ENCODE measurements around the gene RELN.

- TF ChIP-seq TAF1 (IDR thresholded peaks at IDR 0.05; ENCODE audit: borderline replicate concordance, insufficient read depth, low read length): no peak
- TF ChIP-seq POLR2AphosphoS5 (IDR thresholded peaks at IDR 0.05; ENCODE audit: low read depth, low read length): no peak
- TF ChIP-seq, protein P1, sequence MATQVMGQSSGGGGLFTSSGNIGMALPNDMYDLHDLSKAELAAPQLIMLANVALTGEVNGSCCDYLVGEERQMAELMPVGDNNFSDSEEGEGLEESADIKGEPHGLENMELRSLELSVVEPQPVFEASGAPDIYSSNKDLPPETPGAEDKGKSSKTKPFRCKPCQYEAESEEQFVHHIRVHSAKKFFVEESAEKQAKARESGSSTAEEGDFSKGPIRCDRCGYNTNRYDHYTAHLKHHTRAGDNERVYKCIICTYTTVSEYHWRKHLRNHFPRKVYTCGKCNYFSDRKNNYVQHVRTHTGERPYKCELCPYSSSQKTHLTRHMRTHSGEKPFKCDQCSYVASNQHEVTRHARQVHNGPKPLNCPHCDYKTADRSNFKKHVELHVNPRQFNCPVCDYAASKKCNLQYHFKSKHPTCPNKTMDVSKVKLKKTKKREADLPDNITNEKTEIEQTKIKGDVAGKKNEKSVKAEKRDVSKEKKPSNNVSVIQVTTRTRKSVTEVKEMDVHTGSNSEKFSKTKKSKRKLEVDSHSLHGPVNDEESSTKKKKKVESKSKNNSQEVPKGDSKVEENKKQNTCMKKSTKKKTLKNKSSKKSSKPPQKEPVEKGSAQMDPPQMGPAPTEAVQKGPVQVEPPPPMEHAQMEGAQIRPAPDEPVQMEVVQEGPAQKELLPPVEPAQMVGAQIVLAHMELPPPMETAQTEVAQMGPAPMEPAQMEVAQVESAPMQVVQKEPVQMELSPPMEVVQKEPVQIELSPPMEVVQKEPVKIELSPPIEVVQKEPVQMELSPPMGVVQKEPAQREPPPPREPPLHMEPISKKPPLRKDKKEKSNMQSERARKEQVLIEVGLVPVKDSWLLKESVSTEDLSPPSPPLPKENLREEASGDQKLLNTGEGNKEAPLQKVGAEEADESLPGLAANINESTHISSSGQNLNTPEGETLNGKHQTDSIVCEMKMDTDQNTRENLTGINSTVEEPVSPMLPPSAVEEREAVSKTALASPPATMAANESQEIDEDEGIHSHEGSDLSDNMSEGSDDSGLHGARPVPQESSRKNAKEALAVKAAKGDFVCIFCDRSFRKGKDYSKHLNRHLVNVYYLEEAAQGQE (IDR thresholded peaks at IDR 0.05; ENCODE audit: insufficient read depth in 1 of 2, low read depth in 2 of 2, low read length in 2 of 2): no peak
These were observed 465.2 kb downstream of the RELN start for GRCh38 chr7:103524042-103524907.

Measured in PFSK-1 (cell line).